ENCODE measurements around the gene FRMPD2.

The FRMPD2 gene

GRCh38 chr10:48237259-48238250 is 36.9 kb downstream of the FRMPD2 start:
- no peak for TF ChIP-seq CTCF (IDR thresholded peaks at IDR 0.05; ENCODE audit: borderline replicate concordance, insufficient read depth, low read depth, low read length)
- H3K4me3 ChIP-seq (ENCODE audit: low read depth, low read length), result no peak overlapping the region

- no peak overlapping the region for H3K4me3 ChIP-seq (ENCODE audit: low read depth, low read length)
- TF ChIP-seq CTCF (IDR thresholded peaks at IDR 0.05; ENCODE audit: borderline replicate concordance, insufficient read depth, low read depth, low read length), result no peak
Observed at GRCh38 chr10:48236199-48236621, 38.3 kb downstream of the FRMPD2 start.

GRCh38 chr10:48235501-48235900 is 39.0 kb downstream of the FRMPD2 start:
- no peak overlapping the region for H3K4me3 ChIP-seq (ENCODE audit: low read depth, low read length)
- TF ChIP-seq CTCF (IDR thresholded peaks at IDR 0.05; ENCODE audit: borderline replicate concordance, insufficient read depth, low read depth, low read length), result no peak

- no peak for TF ChIP-seq CTCF (IDR thresholded peaks at IDR 0.05; ENCODE audit: borderline replicate concordance, insufficient read depth, low read depth, low read length)
- H3K4me3 ChIP-seq (ENCODE audit: low read depth, low read length), result no peak overlapping the region
Observed at GRCh38 chr10:48234787-48235186, 39.7 kb downstream of the FRMPD2 start.

GRCh38 chr10:48234295-48234694 is 40.2 kb downstream of the FRMPD2 start:
- TF ChIP-seq CTCF (IDR thresholded peaks at IDR 0.05; ENCODE audit: borderline replicate concordance, insufficient read depth, low read depth, low read length), result no peak
- no peak overlapping the region for H3K4me3 ChIP-seq (ENCODE audit: low read depth, low read length)

GRCh38 chr10:48233559-48234005 is 40.9 kb downstream of the FRMPD2 start:
- no peak for TF ChIP-seq CTCF (IDR thresholded peaks at IDR 0.05; ENCODE audit: borderline replicate concordance, insufficient read depth, low read depth, low read length)
- H3K4me3 ChIP-seq (ENCODE audit: low read depth, low read length), result no peak overlapping the region

Measured in GM12875 (cell line).